ENCODE measurements around the gene FAM124A. TPM values are rescaled to one million over a fixed set of nuclear protein-coding genes. Genes with fewer than 3 reads are reported as not detected.

The FAM124A gene
- total RNA-seq, 1 experiment from 2014 or later = not detected

DNA sequence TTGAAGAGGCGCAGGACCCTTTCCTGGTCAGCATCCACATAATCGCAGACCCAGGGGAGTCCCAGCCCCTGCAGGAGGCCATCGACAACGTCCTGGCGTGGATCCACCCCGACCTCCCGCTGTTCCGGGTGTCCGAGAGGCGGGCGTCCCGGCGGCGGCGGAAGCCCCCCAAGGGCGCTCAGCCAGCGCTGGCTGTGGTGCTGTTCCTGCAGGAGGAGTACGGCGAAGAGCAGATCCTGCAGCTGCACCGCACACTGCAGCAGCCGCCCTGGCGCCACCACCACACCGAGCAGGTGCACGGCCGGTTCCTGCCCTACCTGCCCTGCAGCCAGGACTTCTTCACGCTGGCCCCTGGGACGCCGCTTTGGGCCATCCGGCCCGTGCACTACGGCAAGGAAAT lies 29.3 kb downstream of the FAM124A start:
- H3K9me2 ChIP-seq (ENCODE audit: insufficient read depth) = no peaks in the 10 kb centered on the region
- H3K36me3 ChIP-seq (ENCODE audit: low read depth) = no peaks in the 10 kb centered on the region
- H3K27me3 ChIP-seq (ENCODE audit: insufficient read depth, low read depth) = peaks cover 38% of the 10 kb centered on the region
- no peak overlapping the region for H2AFZ ChIP-seq
- no peaks in the 10 kb centered on the region for H3K79me2 ChIP-seq (ENCODE audit: low read depth)
- H3F3A ChIP-seq (ENCODE audit: insufficient read depth, low read depth) = no peaks in the 10 kb centered on the region
- TF ChIP-seq, protein P1, sequence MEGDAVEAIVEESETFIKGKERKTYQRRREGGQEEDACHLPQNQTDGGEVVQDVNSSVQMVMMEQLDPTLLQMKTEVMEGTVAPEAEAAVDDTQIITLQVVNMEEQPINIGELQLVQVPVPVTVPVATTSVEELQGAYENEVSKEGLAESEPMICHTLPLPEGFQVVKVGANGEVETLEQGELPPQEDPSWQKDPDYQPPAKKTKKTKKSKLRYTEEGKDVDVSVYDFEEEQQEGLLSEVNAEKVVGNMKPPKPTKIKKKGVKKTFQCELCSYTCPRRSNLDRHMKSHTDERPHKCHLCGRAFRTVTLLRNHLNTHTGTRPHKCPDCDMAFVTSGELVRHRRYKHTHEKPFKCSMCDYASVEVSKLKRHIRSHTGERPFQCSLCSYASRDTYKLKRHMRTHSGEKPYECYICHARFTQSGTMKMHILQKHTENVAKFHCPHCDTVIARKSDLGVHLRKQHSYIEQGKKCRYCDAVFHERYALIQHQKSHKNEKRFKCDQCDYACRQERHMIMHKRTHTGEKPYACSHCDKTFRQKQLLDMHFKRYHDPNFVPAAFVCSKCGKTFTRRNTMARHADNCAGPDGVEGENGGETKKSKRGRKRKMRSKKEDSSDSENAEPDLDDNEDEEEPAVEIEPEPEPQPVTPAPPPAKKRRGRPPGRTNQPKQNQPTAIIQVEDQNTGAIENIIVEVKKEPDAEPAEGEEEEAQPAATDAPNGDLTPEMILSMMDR (conservative IDR thresholded peaks at IDR 0.05) = no peak
- TF ChIP-seq EZH2 (IDR thresholded peaks at IDR 0.05; ENCODE audit: low read depth) = no peak
- H3K27ac ChIP-seq = no peak overlapping the region
- intact Hi-C loops (cut with micrococcal nuclease; ENCODE audit: unreplicated experiment) = no loop called here
- H3K4me2 ChIP-seq = no peak overlapping the region
- ChIA-PET CTCF (no interaction called here), POLR2A (ENCODE audit: unreplicated experiment) (no interaction called here)
- DNase-seq = no peak
- no peaks in the 10 kb centered on the region for H4K20me1 ChIP-seq (ENCODE audit: insufficient read depth)
- H3K4me3 ChIP-seq = no peak overlapping the region
- no TSS peak for BruUV-seq (replicated peaks)
- no peaks in the 10 kb centered on the region for H3K4me1 ChIP-seq (replicated peaks; ENCODE audit: insufficient read depth)
- H3K9me3 ChIP-seq (ENCODE audit: insufficient read depth, low read depth) = no peaks in the 10 kb centered on the region

DNA sequence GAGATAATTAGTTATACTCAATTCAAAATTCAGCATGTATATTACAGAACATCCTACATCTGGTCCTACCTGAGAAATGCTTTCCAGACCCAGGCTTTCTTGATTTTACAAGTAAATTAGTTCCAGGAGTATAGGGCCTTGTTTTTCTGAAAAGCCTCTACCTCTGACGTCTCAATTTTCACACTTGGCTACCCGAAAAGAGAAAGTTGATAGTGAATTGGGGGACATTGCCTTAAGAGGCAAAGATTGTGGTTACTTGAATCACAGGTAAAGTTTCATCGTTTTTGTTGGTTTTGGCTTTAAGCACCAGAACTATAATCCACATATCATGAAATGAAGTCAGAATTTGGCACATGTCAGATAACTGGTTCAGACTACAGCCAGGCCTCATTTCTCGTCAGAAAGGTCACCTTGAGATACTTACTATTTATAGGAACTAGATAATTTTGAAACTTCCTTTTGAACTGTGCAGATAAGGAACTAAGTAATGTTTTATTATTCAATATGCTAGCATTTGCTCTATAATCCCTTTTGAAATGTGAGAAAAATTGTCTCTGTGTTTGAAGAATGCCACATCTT lies 30.8 kb downstream of the FAM124A start:
- H2AFZ ChIP-seq = no peak overlapping the region
- H3K9me3 ChIP-seq (ENCODE audit: insufficient read depth, low read depth) = no peaks in the 10 kb centered on the region
- DNase-seq = no peak
- H3K4me1 ChIP-seq (replicated peaks; ENCODE audit: insufficient read depth) = no peaks in the 10 kb centered on the region
- no peaks in the 10 kb centered on the region for H3K36me3 ChIP-seq (ENCODE audit: low read depth)
- no TSS peak for BruUV-seq (replicated peaks)
- peaks cover 28% of the 10 kb centered on the region for H3K27me3 ChIP-seq (ENCODE audit: insufficient read depth, low read depth)
- no peak overlapping the region for H3K4me3 ChIP-seq
- no peaks in the 10 kb centered on the region for H3K9me2 ChIP-seq (ENCODE audit: insufficient read depth)
- no peaks in the 10 kb centered on the region for H3F3A ChIP-seq (ENCODE audit: insufficient read depth, low read depth)
- H4K20me1 ChIP-seq (ENCODE audit: insufficient read depth) = no peaks in the 10 kb centered on the region
- POLR2A ChIA-PET (ENCODE audit: unreplicated experiment) = no interaction called here
- TF ChIP-seq, protein P1 (conservative IDR thresholded peaks at IDR 0.05) = no peak
- TF ChIP-seq EZH2 (IDR thresholded peaks at IDR 0.05; ENCODE audit: low read depth) = no peak
- H3K4me2 ChIP-seq = no peak overlapping the region
- H3K27ac ChIP-seq = no peak overlapping the region
- intact Hi-C loops (cut with micrococcal nuclease; ENCODE audit: unreplicated experiment) = no loop called here
- CTCF ChIA-PET = no interaction called here
- H3K79me2 ChIP-seq (ENCODE audit: low read depth) = no peaks in the 10 kb centered on the region

DNA sequence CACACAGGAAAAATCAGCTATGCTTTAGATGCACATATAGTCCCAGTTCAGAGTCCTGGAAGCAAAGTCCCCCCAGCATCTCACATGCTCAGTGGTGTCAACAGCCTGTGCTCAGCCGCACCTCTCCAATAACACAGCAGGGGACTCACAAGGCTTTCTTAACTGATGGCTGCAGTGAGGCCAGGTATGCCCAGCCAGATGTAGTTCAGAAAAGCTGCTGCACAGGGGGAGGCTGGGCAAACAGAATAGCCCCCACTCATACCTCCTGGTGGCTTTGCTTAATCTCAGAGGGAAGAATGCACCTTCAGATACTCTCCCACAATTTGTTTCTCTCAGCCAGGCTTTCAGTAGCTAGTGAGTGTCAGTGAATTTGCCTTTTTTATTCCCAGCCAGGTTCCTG lies 33.4 kb downstream of the FAM124A start:
- peaks cover 37% of the 10 kb centered on the region; the same call in 1 of the 2 replicates for H3K27me3 ChIP-seq (ENCODE audit: insufficient read depth, low read depth)
- H3K79me2 ChIP-seq (ENCODE audit: low read depth) = no peaks in the 10 kb centered on the region
- intact Hi-C loops (cut with micrococcal nuclease; ENCODE audit: unreplicated experiment) = no loop called here
- no peaks in the 10 kb centered on the region for H4K20me1 ChIP-seq (ENCODE audit: insufficient read depth)
- TF ChIP-seq EZH2 (IDR thresholded peaks at IDR 0.05; ENCODE audit: low read depth) = no peak
- no peak overlapping the region for H3K27ac ChIP-seq
- no peaks in the 10 kb centered on the region for H3K4me1 ChIP-seq (replicated peaks; ENCODE audit: insufficient read depth)
- no peaks in the 10 kb centered on the region for H3K9me2 ChIP-seq (ENCODE audit: insufficient read depth)
- no peak overlapping the region for H2AFZ ChIP-seq
- no peaks in the 10 kb centered on the region for H3K9me3 ChIP-seq (ENCODE audit: insufficient read depth, low read depth)
- no peak for DNase-seq
- ChIA-PET POLR2A (ENCODE audit: unreplicated experiment) (no interaction called here), CTCF (no interaction called here)
- H3K4me3 ChIP-seq = no peak overlapping the region
- no peaks in the 10 kb centered on the region for H3K36me3 ChIP-seq (ENCODE audit: low read depth)
- no peak overlapping the region for H3K4me2 ChIP-seq
- no peaks in the 10 kb centered on the region for H3F3A ChIP-seq (ENCODE audit: insufficient read depth, low read depth)
- no TSS peak for BruUV-seq (replicated peaks)

DNA sequence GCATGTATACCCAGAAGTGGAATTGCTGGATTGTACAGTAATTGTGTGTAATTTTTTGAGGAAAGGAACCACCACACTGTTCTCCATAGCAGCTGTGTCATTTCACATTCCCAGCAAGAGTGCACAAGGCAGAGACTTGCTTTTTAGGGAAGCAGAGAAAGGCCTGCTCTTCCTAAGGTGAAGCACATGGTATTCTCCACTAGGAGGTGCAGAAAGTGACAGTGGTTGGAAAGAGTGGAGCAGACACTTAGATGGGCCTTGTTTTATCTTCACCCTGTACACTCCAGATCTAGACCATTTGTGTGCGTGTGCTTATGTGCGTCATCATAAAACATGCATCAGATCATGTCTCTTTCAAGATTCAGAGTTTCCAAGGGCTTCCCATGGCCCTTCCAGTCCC lies 35.0 kb downstream of the FAM124A start:
- H3K4me2 ChIP-seq = no peak overlapping the region
- H3K27ac ChIP-seq = no peak overlapping the region
- peaks cover 39% of the 10 kb centered on the region; the same call in 1 of the 2 replicates for H3K27me3 ChIP-seq (ENCODE audit: insufficient read depth, low read depth)
- no peaks in the 10 kb centered on the region for H3K79me2 ChIP-seq (ENCODE audit: low read depth)
- no peak overlapping the region for H3K4me3 ChIP-seq
- no peaks in the 10 kb centered on the region for H3K36me3 ChIP-seq (ENCODE audit: low read depth)
- H3K9me3 ChIP-seq (ENCODE audit: insufficient read depth, low read depth) = no peaks in the 10 kb centered on the region
- H4K20me1 ChIP-seq (ENCODE audit: insufficient read depth) = no peaks in the 10 kb centered on the region
- H3K4me1 ChIP-seq (replicated peaks; ENCODE audit: insufficient read depth) = no peaks in the 10 kb centered on the region
- no TSS peak for BruUV-seq (replicated peaks)
- intact Hi-C loops (cut with micrococcal nuclease; ENCODE audit: unreplicated experiment) = no loop called here
- DNase-seq = no peak
- H3F3A ChIP-seq (ENCODE audit: insufficient read depth, low read depth) = no peaks in the 10 kb centered on the region
- ChIA-PET CTCF (no interaction called here), POLR2A (ENCODE audit: unreplicated experiment) (no interaction called here)
- TF ChIP-seq EZH2 (IDR thresholded peaks at IDR 0.05; ENCODE audit: low read depth) = no peak
- TF ChIP-seq, protein P1 (conservative IDR thresholded peaks at IDR 0.05) = no peak
- no peak overlapping the region for H2AFZ ChIP-seq
- H3K9me2 ChIP-seq (ENCODE audit: insufficient read depth) = no peaks in the 10 kb centered on the region

All from PC-9 (cell line).